Suprapubic skin (tissue), 4 donors: ENCODE measurements around the gene CLTB. TPM values are rescaled to one million over a fixed set of nuclear protein-coding genes. Genes with fewer than 3 reads are reported as not detected.

Source experiments
- DNase-seq, 2 donors: peaks; one replicate each; pipeline ENCODE4 v3.0.0-alpha.2; 2019; ENCODE audit warnings: low spot score in 2 of 2
- H3K27ac ChIP-seq: fragments of 200-600 bp; sonication (generic); one replicate; pipeline ENCODE4 v1.5.1; 2019
- H3K27me3 ChIP-seq: fragments of 200-600 bp; sonication (generic); one replicate; pipeline ENCODE4 v1.5.1; 2019
- H3K36me3 ChIP-seq: fragments of 200-600 bp; sonication (generic); one replicate; pipeline ENCODE4 v1.5.1; 2019
- H3K4me1 ChIP-seq: fragments of 200-600 bp; sonication (generic); one replicate; pipeline ENCODE4 v1.5.1; 2019
- H3K4me3 ChIP-seq: fragments of 200-600 bp; sonication (generic); one replicate; pipeline ENCODE4 v1.5.1; 2019; ENCODE audit warnings: mild to moderate bottlenecking
- H3K9me3 ChIP-seq: fragments of 200-600 bp; sonication (generic); one replicate; pipeline ENCODE4 v1.5.1; 2019
- CTCF ChIP-seq, 2 donors: fragments of 200-600 bp in 1 of 2; fragments of 450-650 bp in 1 of 2; sonication (generic) in 1 of 2; IDR thresholded peaks; one replicate each; pipeline ENCODE4 v1.5.1; 2016 to 2019; ENCODE audit warnings: antibody characterized with exemption in 2 of 2, mild to moderate bottlenecking in 1 of 2, moderate library complexity in 1 of 2
- EP300 ChIP-seq: sonication (generic); formaldehyde crosslinking; IDR thresholded peaks from one replicate; pipeline ENCODE4 v1.6.1; 2017; ENCODE audit warnings: antibody characterized with exemption
- POLR2A ChIP-seq, 2 donors: fragments of 450-650 bp; IDR thresholded peaks; one replicate each; pipeline ENCODE4 v1.6.1; 2017; ENCODE audit warnings: antibody characterized with exemption in 2 of 2, mild to moderate bottlenecking in 2 of 2, moderate library complexity in 2 of 2
- POLR2AphosphoS5 ChIP-seq, 3 donors: sonication (generic); formaldehyde crosslinking; IDR thresholded peaks; one replicate each; pipeline ENCODE4 v1.6.1; 2017; ENCODE audit warnings: antibody characterized with exemption in 3 of 3
- WGBS: methylation state at CpG from one replicate; pipeline ENCODE4 v1.1.5; 2018; 5-methylcytosine and 5-hydroxymethylcytosine counted together
- total RNA-seq, 4 donors: library from RNA; depleted of rRNA; stranded (reverse); fragments of >200 nt; gene quantifications; one replicate each; pipeline ENCODE4 v1.1.0, GENCODE V29; 2016

The CLTB gene
- total RNA-seq, 4 donors from 2014 or later: 298 to 644 (median 435) TPM

- Histone ChIP-seq H3K36me3 (peaks cover 65% of the 10 kb centered on the region), H3K27ac (no peak overlapping the region), H3K9me3 (no peaks in the 10 kb centered on the region), H3K27me3 (no peaks in the 10 kb centered on the region), H3K4me1 (peaks cover 14% of the 10 kb centered on the region), H3K4me3 (no peak overlapping the region)
- no peak for DNase-seq
- no peak for TF ChIP-seq EP300
- TF ChIP-seq POLR2AphosphoS5 (IDR thresholded peaks at IDR 0.05): no peak
- no peak for TF ChIP-seq CTCF (IDR thresholded peaks at IDR 0.05)
- no peak for TF ChIP-seq POLR2A (IDR thresholded peaks at IDR 0.05)
- 95% methylated on average over 6 of the region's 9 CpGs for WGBS
These were observed 22.2 kb downstream of the CLTB start for GRCh38 chr5:176394096-176394495.

- H3K36me3 ChIP-seq: peaks cover 60% of the 10 kb centered on the region
- no peaks in the 10 kb centered on the region for H3K9me3 ChIP-seq
- DNase-seq: no peak
- H3K27me3 ChIP-seq: no peaks in the 10 kb centered on the region
- 83% methylated on average over 8 of the region's 11 CpGs for WGBS
- TF ChIP-seq POLR2A (IDR thresholded peaks at IDR 0.05) (no peak), CTCF (IDR thresholded peaks at IDR 0.05) (no peak)
- no peak overlapping the region for H3K27ac ChIP-seq
- H3K4me1 ChIP-seq: peaks cover 19% of the 10 kb centered on the region
- H3K4me3 ChIP-seq: no peak overlapping the region
These were observed 23.8 kb downstream of the CLTB start for GRCh38 chr5:176392526-176392925.

GRCh38 chr5:176391999-176392398, 24.3 kb downstream of the CLTB start:
- peaks cover 57% of the 10 kb centered on the region for H3K36me3 ChIP-seq

GRCh38 chr5:176391479-176391878, 24.9 kb downstream of the CLTB start:
- H3K9me3 ChIP-seq: no peaks in the 10 kb centered on the region
- 86% methylated on average over 4 of the region's 4 CpGs for WGBS
- no peak for DNase-seq
- H3K27me3 ChIP-seq: no peaks in the 10 kb centered on the region
- no peak overlapping the region for H3K4me3 ChIP-seq
- peaks cover 25% of the 10 kb centered on the region for H3K4me1 ChIP-seq
- no peak overlapping the region for H3K27ac ChIP-seq
- no peak for TF ChIP-seq EP300
- TF ChIP-seq POLR2A (IDR thresholded peaks at IDR 0.05): no peak
- peaks cover 51% of the 10 kb centered on the region for H3K36me3 ChIP-seq

More at GRCh38 chr5:176391999-176392398, 24.3 kb downstream of the CLTB start:
- no peak for TF ChIP-seq POLR2A (IDR thresholded peaks at IDR 0.05)
- TF ChIP-seq CTCF (IDR thresholded peaks at IDR 0.05): no peak
- TF ChIP-seq EP300: no peak
- TF ChIP-seq POLR2AphosphoS5 (IDR thresholded peaks at IDR 0.05): no peak
- DNase-seq: no peak
- 83% methylated on average over 4 of the region's 4 CpGs for WGBS
- no peaks in the 10 kb centered on the region for H3K9me3 ChIP-seq
- H3K27ac ChIP-seq: no peak overlapping the region
- no peak overlapping the region for H3K4me3 ChIP-seq
- no peaks in the 10 kb centered on the region for H3K27me3 ChIP-seq
- H3K4me1 ChIP-seq: peaks cover 24% of the 10 kb centered on the region

- Histone ChIP-seq H3K4me1 (peaks cover 30% of the 10 kb centered on the region), H3K9me3 (no peaks in the 10 kb centered on the region), H3K27me3 (no peaks in the 10 kb centered on the region), H3K27ac (peak overlapping the region; percentile 95), H3K36me3 (peaks cover 47% of the 10 kb centered on the region), H3K4me3 (peak overlapping the region; percentile 75)
- WGBS: 28% methylated on average over 41 of the region's 41 CpGs
- DNase-seq: no peak
- TF ChIP-seq POLR2A (IDR thresholded peaks at IDR 0.05) (peak in 1 of 2 donors; percentile 29), EP300 (no peak), POLR2AphosphoS5 (IDR thresholded peaks at IDR 0.05) (peak in 1 of 3 donors; percentile 8), CTCF (IDR thresholded peaks at IDR 0.05) (no peak)
These were observed 26.9 kb downstream of the CLTB start for GRCh38 chr5:176389135-176390123.
